HCT116 (cell line): Measurements from ENCODE around the gene SLC4A11. TPM values are rescaled to one million over a fixed set of nuclear protein-coding genes. Genes with fewer than 3 reads are reported as not detected.

ENCODE experiments used
- ATAC-seq: fragments of 200-7000 bp; cut with Tn5 transposase; 2 replicates; pipeline ENCODE4 v1.9.1; 2020; ENCODE audit warnings: mild to moderate bottlenecking, moderate library complexity
- BruUV-seq: library from RNA; stranded (reverse); fragments of 400-500 nt; replicated peaks from 2 replicates; lab custom pipeline; 2021; lab: Mats Ljungman, UMichigan
- CTCF ChIA-PET: fragments of 300-600 bp; sonication (Branson Sonifier 250); formaldehyde crosslinking; loops from one replicate; lab custom pipeline; 2021; ENCODE audit warnings: antibody characterized with exemption; lab: Charles Lee
- POLR2A ChIA-PET: fragments of 300-600, 350-600 bp; sonication (Branson Sonifier 250); formaldehyde crosslinking; loops from one replicate; lab custom pipeline; 2021; ENCODE audit warnings: antibody characterized with exemption; lab: Charles Lee
- RAD21 ChIA-PET, 2 experiments: fragments of 300-600 bp; sonication (Branson Sonifier 250); formaldehyde crosslinking; loops; one replicate each; lab custom pipeline; 2023; ENCODE audit warnings: low total read pairs in 2 of 2; ENCODE audit not compliant: uncharacterized antibody in 2 of 2, unreplicated experiment in 2 of 2, low non-redundant PET in 1 of 2; lab: Charles Lee
- DNase-seq: peaks from one replicate; pipeline ENCODE4 v3.0.0-alpha.2; 2010; ENCODE audit warnings: low read depth, low spot score
- H2AFZ ChIP-seq: fragments of 200-600 bp; shearing (Covaris generic), sonication (generic); 2 replicates; pipeline ENCODE4 v1.6.1; 2017; ENCODE audit warnings: low read depth, mixed run types, mixed read lengths, antibody characterized with exemption, low read length; ENCODE audit not compliant: poor library complexity, severe bottlenecking
- H3K27ac ChIP-seq: 2 replicates; pipeline ENCODE4 v1.5.1; 2012; ENCODE audit warnings: low read depth, low read length
- H3K27me3 ChIP-seq: fragments of 200-600 bp; sonication (generic); 2 replicates; pipeline ENCODE4 v1.6.1; 2016; ENCODE audit warnings: mixed run types, low read length, mixed read lengths; ENCODE audit not compliant: insufficient read depth
- H3K36me3 ChIP-seq, 2 experiments: fragments of 200-500 bp in 1 of 2; fragments of 200-600 bp in 1 of 2; sonication (Bioruptor generic) in 1 of 2; sonication (generic) in 1 of 2; 2 replicates each; pipeline versions ENCODE4 v1.5.1 to v1.6.1; 2014 to 2016; ENCODE audit warnings: low read length in 2 of 2, inconsistent platforms in 1 of 2, mixed read lengths in 1 of 2, mixed run types in 1 of 2; ENCODE audit not compliant: insufficient read depth in 2 of 2, control insufficient read depth in 1 of 2
- H3K4me1 ChIP-seq, 2 experiments: fragments of 200-600 bp in 1 of 2; sonication (generic) in 1 of 2; 2 replicates each; pipeline versions ENCODE4 v1.5.1 to v1.6.1; 2012 to 2017; ENCODE audit warnings: low read length in 2 of 2, inconsistent platforms in 1 of 2, mild to moderate bottlenecking in 1 of 2, mixed read lengths in 1 of 2, mixed run types in 1 of 2, moderate library complexity in 1 of 2; ENCODE audit not compliant: insufficient read depth in 2 of 2, control insufficient read depth in 1 of 2
- H3K4me2 ChIP-seq: fragments of 200-600 bp; sonication (generic); 2 replicates; pipeline ENCODE4 v1.6.1; 2017; ENCODE audit warnings: mixed run types, low read length, mixed read lengths
- H3K4me3 ChIP-seq, 2 experiments: fragments of 200-600 bp in 1 of 2; sonication (generic) in 1 of 2; replicated peaks in 1 of 2; 2 replicates each; pipeline ENCODE4 v1.5.1; 2011 to 2016; ENCODE audit warnings: low read length in 2 of 2, control low read depth in 1 of 2, low read depth in 1 of 2, mild to moderate bottlenecking in 1 of 2, mixed read lengths in 1 of 2, mixed run types in 1 of 2
- H3K79me2 ChIP-seq: fragments of 200-600 bp; sonication (generic); 2 replicates; pipeline ENCODE4 v1.6.1; 2017; ENCODE audit warnings: mild to moderate bottlenecking, mixed run types, low read length, moderate library complexity, mixed read lengths; ENCODE audit not compliant: insufficient read depth
- H3K9ac ChIP-seq: fragments of 200-600 bp; sonication (generic); 2 replicates; pipeline ENCODE4 v1.6.1; 2016; ENCODE audit warnings: low read length, mixed read lengths
- H3K9me2 ChIP-seq: fragments of 200-600 bp; sonication (generic), shearing (Covaris generic); 2 replicates; pipeline ENCODE4 v1.6.1; 2017; ENCODE audit warnings: mixed run types, mild to moderate bottlenecking, moderate library complexity; ENCODE audit not compliant: insufficient read depth
- H3K9me3 ChIP-seq, 2 experiments: fragments of 200-500 bp in 1 of 2; fragments of 200-600 bp in 1 of 2; sonication (Bioruptor generic) in 1 of 2; sonication (generic) in 1 of 2; 2 replicates each; pipeline ENCODE4 v1.6.1; 2014 to 2017; ENCODE audit warnings: low read length in 2 of 2, mixed read lengths in 2 of 2, inconsistent platforms in 1 of 2, low read depth in 1 of 2, mild to moderate bottlenecking in 1 of 2, mixed run types in 1 of 2, moderate library complexity in 1 of 2; ENCODE audit not compliant: control insufficient read depth in 1 of 2, insufficient read depth in 1 of 2
- H4K20me1 ChIP-seq: fragments of 200-600 bp; sonication (generic), shearing (Covaris generic); 2 replicates; pipeline ENCODE4 v1.6.1; 2017; ENCODE audit warnings: mixed run types, mild to moderate bottlenecking, moderate library complexity; ENCODE audit not compliant: insufficient read depth
- JUND ChIP-seq: IDR thresholded peaks from 2 replicates; pipeline ENCODE4 v1.6.1; 2012
- RAD21 ChIP-seq: IDR thresholded peaks from 2 replicates; pipeline ENCODE4 v1.6.1; 2012; ENCODE audit warnings: low read depth, mild to moderate bottlenecking
- intact Hi-C: fragments of 100-400 bp; cut with micrococcal nuclease; formaldehyde crosslinking; loops from 2 replicates; pipeline ENCODE4 v1.10.0; 2022
- total RNA-seq: library from RNA; stranded (reverse); gene quantifications from one replicate; pipeline ENCODE4 v1.2.1, GENCODE V29; 2021; ENCODE audit not compliant: unreplicated experiment
- TF ChIP-seq, protein P1 (sequence below): IDR thresholded peaks from 2 replicates; pipeline ENCODE4 v1.6.1; 2012
- TF ChIP-seq, protein P2 (sequence below): IDR thresholded peaks from 2 replicates; pipeline ENCODE4 v1.6.1; 2012; ENCODE audit warnings: low read depth

The SLC4A11 gene
- total RNA-seq, 1 experiment from 2014 or later = 22.7 TPM

- BruUV-seq = no TSS peak
- H3K4me1 ChIP-seq = no peaks in the 10 kb centered on the region
- POLR2A ChIA-PET = no interaction called here
- RAD21 ChIA-PET = no interaction called here
- no peaks in the 10 kb centered on the region for H3K27me3 ChIP-seq
- H3K9me2 ChIP-seq = no peaks in the 10 kb centered on the region
- H3K9ac ChIP-seq = no peak overlapping the region
- no peak overlapping the region for H3K4me2 ChIP-seq
- ATAC-seq (no peak), DNase-seq (no peak)
- CTCF ChIA-PET = no interaction called here
- no peaks in the 10 kb centered on the region for H3K9me3 ChIP-seq
- no peak overlapping the region for H3K27ac ChIP-seq
- TF ChIP-seq, protein P1, sequence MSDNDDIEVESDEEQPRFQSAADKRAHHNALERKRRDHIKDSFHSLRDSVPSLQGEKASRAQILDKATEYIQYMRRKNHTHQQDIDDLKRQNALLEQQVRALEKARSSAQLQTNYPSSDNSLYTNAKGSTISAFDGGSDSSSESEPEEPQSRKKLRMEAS = no peak
- H2AFZ ChIP-seq = no peak overlapping the region
- no peak overlapping the region for H3K4me3 ChIP-seq
- no peaks in the 10 kb centered on the region for H3K79me2 ChIP-seq
- H3K36me3 ChIP-seq = peaks cover 38 to 47% of the 10 kb centered on the region in 2 experiments; a peak in 3 of 4 replicates
- intact Hi-C loops = no loop called here
- H4K20me1 ChIP-seq = no peaks in the 10 kb centered on the region
These were observed 43.3 kb downstream of the SLC4A11 start for GRCh38 chr20:3195590-3196237.

DNA sequence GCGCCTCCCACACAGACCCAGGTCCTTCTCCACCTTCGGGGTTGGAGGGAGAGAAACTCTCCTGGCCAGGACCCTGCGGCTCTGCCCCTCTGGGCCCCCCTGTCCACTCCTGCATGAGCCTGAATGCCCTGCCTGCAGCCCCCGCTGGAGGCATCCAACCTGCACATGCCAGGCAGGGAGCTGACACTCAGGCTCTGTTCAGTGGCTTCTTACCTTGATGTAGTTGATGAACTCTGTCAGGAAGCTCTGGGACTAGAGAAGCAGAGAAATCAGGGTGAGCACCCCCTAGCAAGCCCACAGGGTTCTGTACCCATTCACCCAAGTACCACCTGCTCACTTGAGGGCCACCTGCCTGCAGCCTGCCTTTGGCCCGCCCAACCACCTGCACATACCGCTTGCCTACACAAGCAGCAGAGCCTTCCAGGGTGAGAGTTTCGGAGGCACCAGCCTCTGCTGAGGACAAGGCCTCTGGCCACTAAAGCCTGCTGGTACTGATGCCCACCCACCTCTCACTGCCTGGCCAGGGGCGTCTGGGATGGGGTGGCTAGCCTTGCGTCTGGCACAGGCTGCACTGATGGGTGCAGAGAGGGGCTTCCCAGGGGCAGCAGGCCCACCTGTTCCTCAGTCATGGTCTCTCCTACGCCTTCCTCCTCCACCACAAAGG, 44.2 kb downstream of the SLC4A11 start:
- Histone ChIP-seq H3K9me2 (no peaks in the 10 kb centered on the region), H3K4me1 (no peaks in the 10 kb centered on the region), H2AFZ (no peak overlapping the region), H3K27me3 (no peaks in the 10 kb centered on the region), H3K79me2 (no peaks in the 10 kb centered on the region), H3K36me3 (peaks cover 33 to 44% of the 10 kb centered on the region in 2 experiments; a peak in 3 of 4 replicates), H3K4me2 (no peak overlapping the region), H3K4me3 (no peak overlapping the region), H3K9me3 (no peaks in the 10 kb centered on the region), H3K27ac (no peak overlapping the region), H3K9ac (no peak overlapping the region), H4K20me1 (no peaks in the 10 kb centered on the region)
- BruUV-seq = no TSS peak
- DNase-seq (no peak), ATAC-seq (no peak)
- ChIA-PET CTCF (no interaction called here), POLR2A (no interaction called here), RAD21 (no interaction called here)
- intact Hi-C loops = no loop called here
- TF ChIP-seq, protein P2, sequence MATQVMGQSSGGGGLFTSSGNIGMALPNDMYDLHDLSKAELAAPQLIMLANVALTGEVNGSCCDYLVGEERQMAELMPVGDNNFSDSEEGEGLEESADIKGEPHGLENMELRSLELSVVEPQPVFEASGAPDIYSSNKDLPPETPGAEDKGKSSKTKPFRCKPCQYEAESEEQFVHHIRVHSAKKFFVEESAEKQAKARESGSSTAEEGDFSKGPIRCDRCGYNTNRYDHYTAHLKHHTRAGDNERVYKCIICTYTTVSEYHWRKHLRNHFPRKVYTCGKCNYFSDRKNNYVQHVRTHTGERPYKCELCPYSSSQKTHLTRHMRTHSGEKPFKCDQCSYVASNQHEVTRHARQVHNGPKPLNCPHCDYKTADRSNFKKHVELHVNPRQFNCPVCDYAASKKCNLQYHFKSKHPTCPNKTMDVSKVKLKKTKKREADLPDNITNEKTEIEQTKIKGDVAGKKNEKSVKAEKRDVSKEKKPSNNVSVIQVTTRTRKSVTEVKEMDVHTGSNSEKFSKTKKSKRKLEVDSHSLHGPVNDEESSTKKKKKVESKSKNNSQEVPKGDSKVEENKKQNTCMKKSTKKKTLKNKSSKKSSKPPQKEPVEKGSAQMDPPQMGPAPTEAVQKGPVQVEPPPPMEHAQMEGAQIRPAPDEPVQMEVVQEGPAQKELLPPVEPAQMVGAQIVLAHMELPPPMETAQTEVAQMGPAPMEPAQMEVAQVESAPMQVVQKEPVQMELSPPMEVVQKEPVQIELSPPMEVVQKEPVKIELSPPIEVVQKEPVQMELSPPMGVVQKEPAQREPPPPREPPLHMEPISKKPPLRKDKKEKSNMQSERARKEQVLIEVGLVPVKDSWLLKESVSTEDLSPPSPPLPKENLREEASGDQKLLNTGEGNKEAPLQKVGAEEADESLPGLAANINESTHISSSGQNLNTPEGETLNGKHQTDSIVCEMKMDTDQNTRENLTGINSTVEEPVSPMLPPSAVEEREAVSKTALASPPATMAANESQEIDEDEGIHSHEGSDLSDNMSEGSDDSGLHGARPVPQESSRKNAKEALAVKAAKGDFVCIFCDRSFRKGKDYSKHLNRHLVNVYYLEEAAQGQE = no peak
- TF ChIP-seq JUND (no peak), RAD21 (no peak)
